GM12875 (cell line): ENCODE data around the gene ZFR.

Experiments used
- H3K4me3 ChIP-seq: one replicate; pipeline ENCODE4 v1.5.1; 2011; ENCODE audit warnings: low read depth, low read length, control low read depth
- TF ChIP-seq, protein P1 (sequence below): IDR thresholded peaks from 2 replicates; pipeline ENCODE4 v1.5.1; 2011; ENCODE audit warnings: low read depth, mild to moderate bottlenecking, control low read depth, inconsistent platforms, low read length, moderate library complexity, borderline replicate concordance; ENCODE audit not compliant: insufficient read depth

ZFR gene

GRCh38 chr5:32479096-32479495 lies 34.6 kb upstream of the ZFR start:
- no peak overlapping the region for H3K4me3 ChIP-seq
- TF ChIP-seq, protein P1, sequence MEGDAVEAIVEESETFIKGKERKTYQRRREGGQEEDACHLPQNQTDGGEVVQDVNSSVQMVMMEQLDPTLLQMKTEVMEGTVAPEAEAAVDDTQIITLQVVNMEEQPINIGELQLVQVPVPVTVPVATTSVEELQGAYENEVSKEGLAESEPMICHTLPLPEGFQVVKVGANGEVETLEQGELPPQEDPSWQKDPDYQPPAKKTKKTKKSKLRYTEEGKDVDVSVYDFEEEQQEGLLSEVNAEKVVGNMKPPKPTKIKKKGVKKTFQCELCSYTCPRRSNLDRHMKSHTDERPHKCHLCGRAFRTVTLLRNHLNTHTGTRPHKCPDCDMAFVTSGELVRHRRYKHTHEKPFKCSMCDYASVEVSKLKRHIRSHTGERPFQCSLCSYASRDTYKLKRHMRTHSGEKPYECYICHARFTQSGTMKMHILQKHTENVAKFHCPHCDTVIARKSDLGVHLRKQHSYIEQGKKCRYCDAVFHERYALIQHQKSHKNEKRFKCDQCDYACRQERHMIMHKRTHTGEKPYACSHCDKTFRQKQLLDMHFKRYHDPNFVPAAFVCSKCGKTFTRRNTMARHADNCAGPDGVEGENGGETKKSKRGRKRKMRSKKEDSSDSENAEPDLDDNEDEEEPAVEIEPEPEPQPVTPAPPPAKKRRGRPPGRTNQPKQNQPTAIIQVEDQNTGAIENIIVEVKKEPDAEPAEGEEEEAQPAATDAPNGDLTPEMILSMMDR = no peak

GRCh38 chr5:32476891-32477290 lies 32.4 kb upstream of the ZFR start:
- TF ChIP-seq, protein P1 = no peak
- H3K4me3 ChIP-seq = no peak overlapping the region

- TF ChIP-seq, protein P1 = no peak
- H3K4me3 ChIP-seq = no peak overlapping the region
Measured at GRCh38 chr5:32475334-32476097, 31.0 kb upstream of the ZFR start.

DNA sequence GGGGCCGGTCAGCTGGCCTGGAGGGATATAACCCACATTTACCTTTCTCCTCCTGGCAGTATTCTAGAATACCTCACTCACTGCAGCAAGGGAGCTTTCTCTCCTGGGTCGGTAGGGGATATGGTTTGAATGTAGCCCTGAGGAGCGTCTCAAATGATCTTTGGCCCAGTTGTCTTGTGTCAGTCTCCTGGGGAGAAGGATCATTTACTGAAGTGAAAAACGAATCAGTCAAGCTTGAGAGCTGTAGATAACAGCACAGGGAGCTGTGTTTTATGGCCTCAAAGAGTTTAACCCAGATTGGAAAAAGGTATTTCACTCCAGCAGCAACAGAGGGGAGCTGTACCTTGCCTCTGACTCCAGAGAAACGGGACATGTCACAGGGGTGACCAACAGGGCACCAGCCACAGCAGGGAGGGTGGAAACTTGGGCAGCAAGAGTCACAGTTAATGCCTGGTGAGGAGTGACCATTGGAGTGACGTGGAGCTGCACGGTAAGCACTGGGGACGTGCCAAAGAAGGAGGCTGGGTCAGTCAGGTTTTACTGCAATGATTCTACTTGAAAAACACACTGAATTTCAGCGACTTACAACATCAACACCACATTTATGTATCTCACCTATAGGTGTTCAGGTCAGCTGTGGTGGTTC lies 29.8 kb upstream of the ZFR start:
- no peak overlapping the region for H3K4me3 ChIP-seq
- TF ChIP-seq, protein P1 = no peak

DNA sequence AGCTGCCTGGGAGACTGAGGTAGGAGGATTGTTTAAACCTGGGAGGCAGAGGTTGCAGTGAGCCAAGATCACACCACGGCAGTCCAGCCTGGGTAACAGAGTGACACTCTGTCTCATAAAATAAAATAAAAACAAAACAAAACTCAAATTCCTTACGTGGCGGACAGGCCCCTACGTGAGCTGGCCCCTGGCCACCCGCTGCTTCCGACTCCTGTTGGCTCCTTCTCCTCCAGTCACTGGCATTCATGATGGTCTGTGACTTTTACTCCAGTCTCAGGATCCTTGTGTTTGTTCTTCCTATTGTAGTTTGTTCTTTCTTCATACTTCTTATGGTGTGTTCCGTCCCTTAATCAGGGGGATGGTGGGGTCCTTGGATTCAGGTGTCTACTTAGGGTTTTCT lies 28.5 kb upstream of the ZFR start:
- no peak overlapping the region for H3K4me3 ChIP-seq
- TF ChIP-seq, protein P1 = no peak

DNA sequence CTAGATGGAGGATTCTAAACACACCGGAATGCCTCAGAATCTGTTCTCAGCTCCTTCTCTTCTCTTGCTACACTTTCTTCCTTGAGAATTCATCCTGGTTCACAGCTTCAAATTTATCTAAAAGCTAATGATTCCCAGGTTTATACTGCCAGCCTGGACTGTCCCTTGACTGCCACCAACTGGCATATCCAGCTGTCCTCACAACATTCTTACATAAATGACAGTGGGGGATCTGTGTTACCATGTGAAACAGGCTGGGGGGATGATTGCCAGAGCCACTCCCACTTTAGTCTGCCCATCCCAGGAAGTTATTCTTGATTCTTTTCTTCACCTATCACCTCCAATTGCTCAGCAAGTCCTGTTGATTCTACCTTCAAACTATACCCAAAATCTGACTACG lies 27.2 kb upstream of the ZFR start:
- no peak overlapping the region for H3K4me3 ChIP-seq
- TF ChIP-seq, protein P1 = no peak

DNA sequence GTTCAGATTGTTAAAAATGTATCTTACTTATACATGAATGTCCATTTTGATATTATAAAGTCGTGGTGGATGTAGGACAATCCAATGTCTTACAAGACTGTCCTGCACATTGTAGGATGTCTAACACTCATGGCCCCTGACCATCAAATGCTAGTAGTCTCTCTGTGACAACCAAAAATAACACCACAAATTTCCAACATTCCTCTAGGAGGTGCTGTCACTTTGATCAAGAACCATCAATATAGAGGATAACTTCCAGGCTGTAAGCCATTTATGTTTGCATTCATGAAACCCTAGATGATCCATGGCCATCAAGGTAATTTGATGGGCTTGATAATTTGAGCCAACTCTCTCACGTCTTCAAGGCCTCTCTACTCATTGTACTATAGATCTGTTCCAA lies 20.5 kb upstream of the ZFR start:
- H3K4me3 ChIP-seq = no peak overlapping the region
- TF ChIP-seq, protein P1 = no peak
